Stimulated activated CD8-positive, alpha-beta memory T cell treated with anti-CD3 and anti-CD28 coated beads, Interleukin-4, amount 100 ng/mL, for 4 hours (primary cell): ENCODE results near the gene CD1C.
"Not testable (repeated sequence)": the region's sequence is repeated elsewhere in the genome, so short reads cannot be mapped to it uniquely, and the experiment has no call there.

Experiments used
- DNase-seq, 2 donors: peaks; one replicate each; pipeline ENCODE4 v3.0.0-alpha.2; 2020; ENCODE audit warnings: low read depth in 2 of 2, low spot score in 1 of 2

Gene CD1C

GRCh38 chr1:158289811-158290210 is at the start of gene CD1C:
Gene CD1C, plus strand, starts transcription at chr1:158289923. Its CDS starts 142 bp downstream, at chr1:158290065.
- DNase-seq, result no peak

GRCh38 chr1:158246650-158247049 is 43.1 kb upstream of the CD1C start:
- no peak for DNase-seq

GRCh38 chr1:158248118-158248517 is 41.6 kb upstream of the CD1C start:
- DNase-seq, result no peak

- DNase-seq, result no peak
These were observed 41.0 kb upstream of the CD1C start for GRCh38 chr1:158248771-158249170.

- no peak for DNase-seq
These were observed 40.1 kb upstream of the CD1C start for GRCh38 chr1:158249646-158250045.

GRCh38 chr1:158251163-158251562 is 38.6 kb upstream of the CD1C start:
- no peak for DNase-seq

GRCh38 chr1:158255656-158256055 is 34.1 kb upstream of the CD1C start:
- no peak for DNase-seq

- DNase-seq, result not testable (repeated sequence)
These were observed 33.0 kb upstream of the CD1C start for GRCh38 chr1:158256747-158257146.

- DNase-seq, result no peak
These were observed 31.8 kb upstream of the CD1C start for GRCh38 chr1:158257888-158258287.

- no peak for DNase-seq
These were observed 30.6 kb upstream of the CD1C start for GRCh38 chr1:158259117-158259516.

GRCh38 chr1:158272681-158273080 is 17.0 kb upstream of the CD1C start:
- DNase-seq, result no peak

- no peak for DNase-seq
These were observed 14.9 kb upstream of the CD1C start for GRCh38 chr1:158274797-158275196.

GRCh38 chr1:158282421-158282820 is 7.3 kb upstream of the CD1C start:
- DNase-seq, result not testable (repeated sequence)

- DNase-seq, result no peak
These were observed 5.8 kb upstream of the CD1C start for GRCh38 chr1:158283965-158284364.

- peak in 1 of 2 donors; percentile 7 for DNase-seq
These were observed 3.9 kb upstream of the CD1C start for GRCh38 chr1:158285756-158286241.

GRCh38 chr1:158286487-158286886 is 3.2 kb upstream of the CD1C start:
- no peak for DNase-seq

GRCh38 chr1:158286941-158287346 is 2.8 kb upstream of the CD1C start:
- no peak for DNase-seq

GRCh38 chr1:158290321-158290844 is 660 bp downstream of the CD1C start:
- DNase-seq, result no peak

GRCh38 chr1:158295791-158296190 is 6.1 kb downstream of the CD1C start:
- DNase-seq, result no peak

- no peak for DNase-seq
These were observed 20.9 kb downstream of the CD1C start for GRCh38 chr1:158310623-158311022.

GRCh38 chr1:158311066-158311465 is 21.3 kb downstream of the CD1C start:
- DNase-seq, result no peak

GRCh38 chr1:158323866-158324265 is 34.1 kb downstream of the CD1C start:
- DNase-seq, result no peak

- DNase-seq, result no peak
These were observed 34.7 kb downstream of the CD1C start for GRCh38 chr1:158324395-158324794.

- no peak for DNase-seq
These were observed 37.8 kb downstream of the CD1C start for GRCh38 chr1:158327481-158327880.
